ENCODE results near the gene SRSF9.
"Not testable (repeated sequence)": the region's sequence is repeated elsewhere in the genome, so short reads cannot be mapped to it uniquely, and the experiment has no call there.

The SRSF9 gene

DNA sequence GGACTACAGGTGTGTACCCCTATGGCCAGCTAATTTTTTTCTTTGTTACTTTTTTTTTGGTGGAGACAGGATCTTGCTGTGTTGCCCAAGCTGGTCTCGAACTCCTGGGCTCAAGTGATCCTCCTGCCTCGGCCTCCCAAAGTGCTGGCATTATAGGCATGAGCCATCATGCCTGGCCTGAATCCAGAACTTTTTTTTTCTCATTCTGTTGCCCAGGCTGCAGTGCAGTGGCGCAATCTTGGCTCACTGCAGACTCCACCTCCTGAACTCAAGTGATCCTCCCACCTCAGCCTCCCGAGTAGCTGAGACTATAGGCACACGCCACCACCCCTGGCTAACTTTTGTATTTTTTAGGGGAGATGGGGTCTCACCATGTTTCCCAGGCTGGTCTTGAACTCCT, 17.0 kb downstream of the SRSF9 start:
- DNase-seq (ENCODE audit: low read depth in 3 of 3) = not testable (repeated sequence)

DNA sequence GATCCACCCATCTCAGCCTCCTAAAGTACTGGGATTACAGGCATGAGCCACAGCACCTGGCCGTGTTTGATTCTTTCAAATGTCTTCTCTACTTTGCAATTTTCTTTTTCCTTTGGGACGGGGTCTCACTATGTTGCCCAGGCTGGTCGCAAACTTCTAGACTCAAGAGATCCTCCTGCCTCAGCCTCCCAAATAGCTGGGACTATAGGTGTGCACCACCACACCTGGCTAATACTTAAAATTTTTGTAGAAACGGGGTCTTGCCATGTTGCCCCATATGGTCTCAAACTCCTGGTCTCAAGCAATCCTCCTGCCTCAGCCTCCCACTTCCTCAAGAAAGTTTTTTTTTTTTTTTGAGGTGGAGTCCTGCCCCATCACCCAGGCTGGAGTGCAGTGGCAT, 21.6 kb downstream of the SRSF9 start:
- DNase-seq (ENCODE audit: low read depth in 3 of 3) = no peak

- DNase-seq (ENCODE audit: low read depth in 3 of 3) = not testable (repeated sequence)
Observed at GRCh38 chr12:120446844-120447178, 22.7 kb downstream of the SRSF9 start.

GRCh38 chr12:120445911-120446843, 23.4 kb downstream of the SRSF9 start, which contains the start of the genes GATC and TRIAP1:
GATC (plus strand) TSS chr12:120446444; CDS start chr12:120446481, 37 bp downstream.
TRIAP1 (minus strand) TSS chr12:120446384; CDS start chr12:120446372, 12 bp downstream.
- DNase-seq (ENCODE audit: low read depth in 3 of 3) = peak; percentile 78 to 82 (median 79)

DNA sequence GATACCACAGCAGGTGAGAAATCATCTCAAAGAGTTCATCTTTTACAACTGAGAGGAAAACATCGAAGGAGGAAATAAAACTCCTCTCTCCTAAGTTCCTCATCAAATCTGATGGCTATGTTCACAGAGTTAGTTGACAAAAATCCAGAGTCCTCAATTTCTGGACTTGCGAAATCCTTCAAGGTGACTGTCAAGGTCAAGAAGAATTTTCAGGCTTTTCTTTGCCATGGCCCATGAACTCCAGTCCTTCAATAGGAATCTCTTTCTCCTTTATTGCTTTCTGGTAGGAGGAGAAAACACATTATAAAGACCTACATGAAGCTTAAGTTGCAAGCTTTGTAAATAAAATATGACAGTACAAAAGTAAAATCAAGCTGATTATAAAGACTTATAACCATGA, 24.9 kb downstream of the SRSF9 start:
- no peak for DNase-seq (ENCODE audit: low read depth in 3 of 3)

DNA sequence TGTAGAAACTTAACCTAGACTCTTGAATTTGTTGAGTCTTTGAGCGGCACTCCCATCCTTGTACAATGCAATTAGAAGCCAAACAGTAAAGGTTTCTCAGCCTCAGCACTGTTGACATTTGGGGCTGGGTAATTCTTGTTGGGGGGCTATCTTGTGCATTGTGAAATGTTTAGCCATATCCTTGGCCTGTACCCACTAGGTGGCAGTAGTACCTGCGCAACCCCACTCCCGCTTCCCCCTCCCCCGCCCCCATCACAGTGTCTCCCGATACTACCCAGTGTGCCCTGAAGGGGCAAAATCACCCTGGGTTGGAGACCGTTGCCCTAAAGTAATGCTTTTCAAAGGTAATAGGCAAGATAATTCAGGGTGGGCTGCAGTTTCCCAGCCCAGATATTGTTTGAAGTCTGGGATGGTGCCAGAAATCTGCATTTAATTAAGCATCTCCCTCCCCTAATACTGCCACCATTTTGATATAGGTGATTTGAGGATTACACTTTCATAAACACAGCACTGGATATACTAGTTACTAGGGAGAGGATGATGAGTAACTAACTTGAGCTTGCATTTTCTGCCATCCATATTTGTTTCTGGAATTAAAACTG, 29.8 kb downstream of the SRSF9 start:
- peak; percentile 53 to 80 (median 54) for DNase-seq (ENCODE audit: low read depth in 3 of 3)

- DNase-seq (ENCODE audit: low read depth in 3 of 3) = no peak
Observed at GRCh38 chr12:120438495-120439198, 30.9 kb downstream of the SRSF9 start.

DNA sequence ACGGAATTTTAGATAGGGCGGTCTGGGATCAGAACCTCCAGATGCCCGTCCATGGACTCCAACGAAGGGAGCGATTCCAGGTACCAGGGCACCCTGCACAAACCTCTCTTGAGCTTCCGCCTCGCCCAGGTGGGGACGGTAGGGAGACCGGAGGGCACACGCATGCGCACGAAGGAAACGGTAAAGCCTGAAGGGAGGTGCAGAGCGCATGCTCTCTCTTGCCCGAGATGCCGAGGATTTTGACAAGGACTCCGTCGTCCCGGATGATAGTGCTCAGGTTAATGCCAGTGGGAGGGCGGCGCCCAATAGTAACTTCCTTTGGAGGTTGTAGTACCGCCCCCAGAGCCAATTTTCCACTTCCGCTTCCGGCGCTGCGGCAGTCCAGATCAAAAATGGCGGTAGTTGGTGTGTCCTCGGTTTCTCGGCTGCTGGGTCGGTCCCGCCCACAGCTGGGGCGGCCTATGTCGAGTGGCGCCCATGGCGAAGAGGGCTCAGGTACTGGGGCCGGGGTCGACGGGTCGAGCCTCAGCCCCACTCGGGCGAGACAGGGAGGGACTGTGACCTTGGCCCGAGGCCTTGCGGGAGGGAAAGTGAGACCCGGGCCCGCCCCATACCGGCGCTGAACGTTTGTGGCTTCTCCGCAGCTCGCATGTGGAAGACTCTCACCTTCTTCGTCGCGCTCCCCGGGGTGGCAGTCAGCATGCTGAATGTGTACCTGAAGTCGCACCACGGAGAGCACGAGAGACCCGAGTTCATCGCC, 31.6 kb downstream of the SRSF9 start, which contains the start of gene COX6A1:
TSS of gene COX6A1 (plus strand) at position 379 of the 760 bp plus-strand sequence. CDS start at position 393, 14 bp downstream.
- peak; percentile 96 to 98 (median 97) for DNase-seq (ENCODE audit: low read depth in 3 of 3)

DNA sequence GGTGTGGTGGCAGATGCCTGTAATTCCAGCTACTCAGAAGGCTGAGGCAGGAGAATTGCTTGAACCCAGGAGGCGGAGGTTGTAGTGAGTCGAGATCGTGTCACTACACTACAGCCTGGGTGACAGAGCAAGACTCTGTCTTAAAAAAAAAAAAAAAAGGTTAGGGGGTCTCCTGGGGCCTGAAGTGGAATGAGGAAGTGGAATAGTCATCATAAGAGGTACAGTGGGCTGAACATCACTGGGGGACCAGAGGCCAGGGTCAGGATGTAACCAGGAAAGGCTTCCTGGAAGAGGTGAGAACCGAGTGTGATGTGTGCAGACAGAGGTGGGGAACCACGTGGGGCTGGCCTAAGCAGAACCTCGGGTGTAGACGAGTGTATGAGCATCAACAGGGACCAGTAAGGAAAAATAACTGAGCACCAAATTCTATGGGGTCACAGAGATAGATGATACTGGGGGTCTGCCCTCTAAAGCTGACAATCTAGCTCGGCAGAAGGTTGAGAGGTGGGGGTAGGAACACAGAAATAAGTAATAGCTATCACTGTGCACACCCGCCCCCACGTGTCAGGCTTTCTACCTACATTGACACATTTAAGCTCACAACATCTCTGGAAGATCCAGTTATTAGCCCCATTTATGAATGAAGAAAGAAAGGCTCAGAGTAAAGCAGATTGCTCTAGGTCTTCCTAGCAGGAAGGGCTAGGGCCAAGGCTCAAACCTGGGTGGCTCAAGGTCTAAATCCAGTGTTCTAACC, 36.6 kb downstream of the SRSF9 start:
- no peak for DNase-seq (ENCODE audit: low read depth in 3 of 3)

- no peak for DNase-seq (ENCODE audit: low read depth in 3 of 3)
Observed at GRCh38 chr12:120429368-120429767, 40.2 kb downstream of the SRSF9 start.

DNA sequence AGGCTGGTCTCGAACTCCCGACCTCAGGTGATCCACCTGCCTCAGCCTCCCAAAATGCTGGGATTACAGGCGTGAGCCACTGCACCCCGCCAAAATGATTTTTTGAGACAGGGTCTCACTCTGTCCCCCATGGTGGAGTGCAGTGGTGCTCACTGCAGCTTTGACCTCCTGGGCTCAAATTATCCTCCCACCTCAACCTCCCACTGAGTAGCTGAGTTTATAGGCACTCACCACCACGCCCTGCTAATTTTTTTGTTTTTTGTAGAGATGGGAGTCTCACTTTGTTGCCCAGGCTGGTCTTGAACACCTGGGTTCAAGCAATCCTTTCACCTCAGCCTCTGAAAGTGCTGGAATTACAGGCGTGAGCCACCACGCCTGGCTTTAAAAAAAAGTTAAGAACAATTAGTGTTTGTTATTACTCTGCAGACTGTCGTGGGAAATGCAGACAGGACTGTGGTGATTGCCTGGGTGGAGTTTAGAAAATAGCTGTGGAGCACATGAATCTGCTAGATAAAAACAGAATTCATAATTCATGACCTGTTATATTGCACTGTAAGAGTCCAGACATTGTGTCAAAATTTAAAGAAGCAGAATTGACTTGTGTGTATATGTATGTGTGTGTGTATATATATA, 40.8 kb downstream of the SRSF9 start:
- DNase-seq (ENCODE audit: low read depth in 3 of 3) = no peak

- no peak for DNase-seq (ENCODE audit: low read depth in 3 of 3)
Observed at GRCh38 chr12:120425797-120426196, 43.8 kb downstream of the SRSF9 start.

DNA sequence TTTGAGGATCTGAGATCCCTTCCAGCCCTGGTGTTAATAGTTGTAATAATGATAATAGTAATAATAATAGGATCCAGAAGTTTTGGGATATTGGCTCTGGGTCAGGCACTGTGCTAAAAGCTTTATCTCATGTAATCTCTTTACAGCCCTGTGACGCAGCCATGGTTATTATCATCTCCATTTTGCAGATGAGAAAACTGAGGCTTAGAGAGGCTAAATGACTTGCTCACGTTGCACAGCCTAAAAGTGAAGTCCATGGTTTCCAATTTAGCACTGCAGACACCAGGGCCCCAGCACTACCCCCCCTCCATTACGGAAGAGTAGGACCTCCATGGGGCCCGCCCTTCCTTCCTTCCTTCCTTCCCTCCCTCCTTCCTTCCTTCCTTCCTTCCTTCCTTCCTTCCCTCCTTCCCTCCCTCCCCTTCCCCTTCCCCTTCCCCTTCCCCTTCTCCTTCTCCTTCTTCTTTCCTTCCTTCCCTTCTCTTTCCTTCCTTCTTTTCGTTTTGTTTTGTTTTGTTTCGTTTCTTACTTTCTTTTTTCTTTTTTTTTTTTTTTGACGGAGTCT, 46.6 kb downstream of the SRSF9 start:
- DNase-seq (ENCODE audit: low read depth in 3 of 3) = no peak

DNA sequence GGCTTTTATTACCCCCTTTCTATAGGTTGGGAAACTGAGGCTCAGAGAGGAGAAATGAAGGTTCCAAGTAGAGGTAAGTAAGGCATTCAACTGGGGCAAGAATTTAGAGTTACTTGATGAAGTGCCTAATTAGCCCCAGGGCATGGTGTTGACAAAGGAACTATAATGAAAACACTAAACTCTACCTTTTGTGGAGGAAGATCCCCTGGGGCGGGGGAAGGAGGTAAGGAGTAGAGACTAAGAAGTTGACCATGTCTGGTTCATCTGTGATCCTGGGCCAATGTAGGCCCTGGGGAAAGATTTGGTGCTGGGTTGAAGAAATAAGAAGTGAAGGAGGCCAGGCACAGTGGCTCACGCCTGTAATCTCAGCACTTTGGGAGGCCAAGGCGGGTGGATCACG, 47.8 kb downstream of the SRSF9 start:
- DNase-seq (ENCODE audit: low read depth in 3 of 3) = no peak

- DNase-seq (ENCODE audit: low read depth in 3 of 3) = no peak
Observed at GRCh38 chr12:120417917-120418580, 51.5 kb downstream of the SRSF9 start.

DNA sequence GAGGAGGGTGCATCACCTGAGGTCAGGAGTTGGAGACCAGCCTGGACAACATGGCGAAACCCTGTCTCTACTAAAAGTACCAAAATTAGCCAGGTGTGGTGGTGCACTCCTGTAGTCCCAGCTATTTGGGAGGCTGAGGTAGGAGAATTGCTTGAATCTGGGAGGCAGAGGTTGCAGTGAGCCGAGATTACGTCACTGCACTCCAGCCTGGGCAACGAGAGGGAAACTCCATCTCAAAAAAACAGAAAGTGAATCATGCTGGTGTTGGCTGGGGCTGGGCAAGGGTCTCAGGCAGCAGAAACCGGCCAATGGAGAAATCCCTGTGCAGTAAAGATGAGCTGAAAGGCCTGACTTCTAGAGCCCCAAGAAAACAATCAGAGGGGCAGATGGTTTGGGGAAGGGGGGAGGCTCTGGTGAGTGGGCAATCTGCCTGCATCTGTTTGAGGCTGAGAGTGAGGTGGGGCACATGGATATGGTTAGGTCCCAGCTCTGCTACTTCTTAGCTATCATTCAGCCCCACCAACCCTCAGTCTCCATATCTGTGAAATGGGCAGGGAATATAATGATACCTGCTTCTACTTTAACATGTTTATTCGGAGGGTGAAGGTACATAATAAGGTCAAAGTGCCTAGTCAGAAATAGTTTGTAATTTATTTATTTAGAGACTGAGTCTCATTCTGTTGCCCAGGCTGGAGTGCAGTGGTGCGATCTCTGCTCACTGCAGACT, 52.9 kb downstream of the SRSF9 start:
- DNase-seq (ENCODE audit: low read depth in 3 of 3) = no peak

DNA sequence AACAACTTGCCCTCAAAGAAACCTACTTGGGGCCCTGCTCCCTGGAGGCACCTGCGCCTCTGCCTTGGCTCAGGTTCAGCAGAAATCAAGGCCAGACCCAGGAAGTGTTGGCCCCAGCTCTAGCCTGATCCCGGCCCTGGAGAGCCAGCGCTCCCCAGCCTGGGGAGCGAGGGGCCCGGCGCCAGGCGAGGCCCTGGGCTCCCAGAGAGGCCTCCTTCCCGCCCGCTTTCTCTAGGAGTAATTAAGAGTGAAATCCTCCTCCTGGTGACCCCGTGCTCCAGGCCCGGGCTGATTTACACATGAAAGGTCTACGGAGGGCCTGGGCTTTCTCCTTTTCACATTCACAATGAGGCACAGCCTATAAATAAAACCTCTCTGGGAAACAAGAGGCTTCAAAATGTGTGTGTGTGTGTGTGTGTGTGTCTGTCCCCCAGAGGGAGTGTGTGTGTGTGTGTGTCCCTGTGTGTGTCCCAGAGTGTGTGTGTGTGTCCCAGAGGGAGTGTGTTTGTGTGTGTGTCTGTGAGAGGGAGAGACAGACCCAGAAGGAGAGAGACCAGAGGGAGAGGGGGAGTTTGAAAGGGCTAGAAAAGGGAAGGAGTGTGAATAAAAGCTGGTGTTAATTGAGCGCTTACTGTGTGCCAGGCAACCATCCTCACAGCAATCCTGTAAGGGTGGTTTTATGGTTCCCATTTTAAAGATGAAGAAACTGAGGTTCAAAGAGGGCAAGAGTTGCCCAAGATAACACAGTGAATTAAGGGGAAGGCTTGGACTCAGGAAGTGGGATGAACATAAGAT, 55.5 kb downstream of the SRSF9 start:
- DNase-seq (ENCODE audit: low read depth in 3 of 3) = no peak

DNA sequence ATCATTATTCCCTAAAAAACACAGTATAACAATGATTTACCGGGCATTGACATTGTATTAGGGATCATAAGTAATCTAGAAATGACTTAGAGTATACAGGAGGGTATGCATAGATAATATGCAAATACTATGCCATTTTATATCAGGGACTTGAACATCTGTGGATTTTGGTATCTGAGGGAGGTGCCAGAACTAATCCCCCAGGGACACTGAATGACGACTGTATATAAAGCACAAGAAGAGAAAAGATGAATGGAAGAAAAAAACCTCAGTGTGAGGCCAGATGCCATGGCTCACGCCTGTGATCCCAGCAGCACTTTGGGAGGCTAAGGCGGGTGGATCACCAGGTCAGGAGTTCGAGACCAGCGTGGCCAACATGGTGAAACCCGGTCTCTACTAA, 57.1 kb downstream of the SRSF9 start:
- DNase-seq (ENCODE audit: low read depth in 3 of 3) = no peak
